Esophagus squamous epithelium (tissue), 5 donors: ENCODE data around the gene C4orf54. TPM values are rescaled to one million over a fixed set of nuclear protein-coding genes. Genes with fewer than 3 reads are reported as not detected.

ENCODE experiments used
- DNase-seq: peaks from one replicate; lab custom pipeline; 2025; lab: John Stamatoyannopoulos, UW
- H3K27ac ChIP-seq, 4 donors: fragments of 200-600 bp; sonication (generic); one replicate each; pipeline ENCODE4 v1.5.1; 2016 to 2019; ENCODE audit warnings: mild to moderate bottlenecking in 1 of 4
- H3K27me3 ChIP-seq, 4 donors: fragments of 200-600 bp; sonication (generic); 1 replicate in 3 of 4; 2 replicates in 1 of 4; pipeline versions ENCODE4 v1.5.1 to v1.6.0; 2017 to 2021; ENCODE audit warnings: antibody characterized with exemption in 1 of 4
- H3K36me3 ChIP-seq, 3 donors: fragments of 200-600 bp; sonication (generic); one replicate each; pipeline ENCODE4 v1.5.1; 2016 to 2019
- H3K4me1 ChIP-seq, 3 donors: fragments of 200-600 bp; sonication (generic); one replicate each; pipeline ENCODE4 v1.5.1; 2017 to 2019
- H3K4me3 ChIP-seq, 4 donors: fragments of 200-600 bp; sonication (generic); 1 replicate in 3 of 4; 2 replicates in 1 of 4; pipeline ENCODE4 v1.5.1; 2016 to 2019; ENCODE audit warnings: mild to moderate bottlenecking in 2 of 4, moderate library complexity in 1 of 4
- H3K9me3 ChIP-seq, 3 donors: fragments of 200-600 bp; sonication (generic); one replicate each; pipeline ENCODE4 v1.5.1; 2016 to 2019
- POLR2A ChIP-seq, 4 donors: fragments of 450-650 bp; IDR thresholded peaks; one replicate each; pipeline ENCODE4 v1.6.1; 2017; ENCODE audit warnings: antibody characterized with exemption in 4 of 4, mild to moderate bottlenecking in 4 of 4, moderate library complexity in 3 of 4
- whole genome bisulfite sequencing, 2 donors: methylation state at CpG; one replicate each; pipeline ENCODE4 v1.1.5; 2018; 5-methylcytosine and 5-hydroxymethylcytosine counted together
- intact Hi-C: fragments of 100-400 bp; cut with DNase I; formaldehyde crosslinking; loops from one replicate; pipeline ENCODE4 v1.15.0; 2022
- total RNA-seq, 4 donors: library from RNA; depleted of rRNA; stranded (reverse); fragments of >200 nt; gene quantifications; one replicate each; pipeline ENCODE4 v1.1.0, GENCODE V29; 2016
- TF ChIP-seq, protein P1 (sequence below), 6 experiments: fragments of 450-650 bp in 4 of 6; fragments of 200-600 bp in 2 of 6; sonication (generic) in 2 of 6; IDR thresholded peaks; one replicate each; pipeline ENCODE4 v1.5.1; 2016 to 2019; ENCODE audit warnings: antibody characterized with exemption in 6 of 6, mild to moderate bottlenecking in 4 of 6, moderate library complexity in 4 of 6
- donor health status: DM: yes; HTN: yes; CAD: no.

The C4orf54 gene
- total RNA-seq, 4 donors from 2014 or later = under 0.01 TPM; not detected in 3

DNA sequence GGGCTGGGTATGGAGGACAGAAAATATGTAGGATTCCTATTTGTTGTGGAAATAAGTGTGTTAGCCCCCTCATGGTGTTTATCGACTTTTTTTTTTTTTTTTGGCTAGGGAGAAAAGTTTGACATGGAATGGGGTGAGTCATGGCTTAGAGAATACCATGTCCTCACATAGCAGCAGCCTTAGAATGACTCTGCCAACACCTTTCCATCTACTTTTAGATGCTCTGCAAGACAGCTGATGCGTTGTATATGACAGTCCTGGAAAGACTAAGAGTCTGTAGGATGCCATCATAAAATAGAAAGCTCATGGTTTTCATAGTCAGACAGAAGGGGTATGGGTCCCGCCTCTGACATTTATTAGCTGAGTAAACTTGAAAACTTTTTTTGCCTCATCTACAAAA, 45.3 kb downstream of the C4orf54 start:
- Histone ChIP-seq H3K4me3 (no peak overlapping the region), H3K27ac (no peak overlapping the region), H3K27me3 (peaks cover 0 to 4% (median 0%) of the 10 kb centered on the region in 4 donors), H3K36me3 (no peaks in the 10 kb centered on the region), H3K4me1 (peaks cover 0 to 9% (median 0%) of the 10 kb centered on the region in 3 donors), H3K9me3 (no peaks in the 10 kb centered on the region)
- intact Hi-C loops = no loop called here
- TF ChIP-seq, protein P1, sequence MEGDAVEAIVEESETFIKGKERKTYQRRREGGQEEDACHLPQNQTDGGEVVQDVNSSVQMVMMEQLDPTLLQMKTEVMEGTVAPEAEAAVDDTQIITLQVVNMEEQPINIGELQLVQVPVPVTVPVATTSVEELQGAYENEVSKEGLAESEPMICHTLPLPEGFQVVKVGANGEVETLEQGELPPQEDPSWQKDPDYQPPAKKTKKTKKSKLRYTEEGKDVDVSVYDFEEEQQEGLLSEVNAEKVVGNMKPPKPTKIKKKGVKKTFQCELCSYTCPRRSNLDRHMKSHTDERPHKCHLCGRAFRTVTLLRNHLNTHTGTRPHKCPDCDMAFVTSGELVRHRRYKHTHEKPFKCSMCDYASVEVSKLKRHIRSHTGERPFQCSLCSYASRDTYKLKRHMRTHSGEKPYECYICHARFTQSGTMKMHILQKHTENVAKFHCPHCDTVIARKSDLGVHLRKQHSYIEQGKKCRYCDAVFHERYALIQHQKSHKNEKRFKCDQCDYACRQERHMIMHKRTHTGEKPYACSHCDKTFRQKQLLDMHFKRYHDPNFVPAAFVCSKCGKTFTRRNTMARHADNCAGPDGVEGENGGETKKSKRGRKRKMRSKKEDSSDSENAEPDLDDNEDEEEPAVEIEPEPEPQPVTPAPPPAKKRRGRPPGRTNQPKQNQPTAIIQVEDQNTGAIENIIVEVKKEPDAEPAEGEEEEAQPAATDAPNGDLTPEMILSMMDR (IDR thresholded peaks at IDR 0.05) = no peak
- no peak for TF ChIP-seq POLR2A (IDR thresholded peaks at IDR 0.05)
- no peak for DNase-seq
- WGBS, 2 donors = 68 to 70% methylated on average over 3 of the region's 3 CpGs

DNA sequence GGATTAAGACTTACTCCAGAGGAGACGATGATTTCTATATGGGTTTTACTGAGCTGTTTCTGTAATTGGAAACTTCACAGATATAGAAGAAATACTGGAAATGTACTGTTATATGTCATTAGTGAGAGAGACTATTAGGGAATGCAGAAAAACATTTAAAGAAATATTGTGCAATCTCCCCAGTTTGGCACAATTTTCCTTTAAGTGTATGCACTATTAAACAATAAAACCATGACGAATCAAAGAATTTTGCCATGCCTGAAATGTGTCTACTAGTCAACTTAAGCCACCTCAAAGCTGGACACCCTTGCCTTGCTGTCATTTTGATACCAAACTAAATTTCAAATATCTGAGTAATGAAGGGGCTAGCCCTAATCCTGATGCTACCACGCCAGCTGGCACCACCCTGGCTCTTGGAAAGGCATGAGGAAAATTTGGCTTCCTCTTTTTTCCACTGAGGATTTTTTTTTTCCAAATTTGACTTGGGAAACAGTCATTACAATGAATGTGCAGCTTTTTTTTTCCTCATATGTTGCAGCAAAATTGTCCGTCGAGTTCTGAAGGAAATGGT, 46.9 kb downstream of the C4orf54 start:
- no peak for DNase-seq
- TF ChIP-seq POLR2A (IDR thresholded peaks at IDR 0.05) = no peak
- TF ChIP-seq, protein P1 (IDR thresholded peaks at IDR 0.05) = no peak
- Histone ChIP-seq H3K4me1 (peaks cover 0 to 5% (median 0%) of the 10 kb centered on the region in 3 donors), H3K27me3 (peaks cover 0 to 4% (median 0%) of the 10 kb centered on the region in 4 donors), H3K4me3 (no peak overlapping the region), H3K36me3 (no peaks in the 10 kb centered on the region), H3K9me3 (no peaks in the 10 kb centered on the region), H3K27ac (peak overlapping the region in 1 of 4 donors; percentile 17)
- 41 to 45% methylated on average over 5 of the region's 5 CpGs for WGBS, 2 donors
- intact Hi-C loops = no loop called here

DNA sequence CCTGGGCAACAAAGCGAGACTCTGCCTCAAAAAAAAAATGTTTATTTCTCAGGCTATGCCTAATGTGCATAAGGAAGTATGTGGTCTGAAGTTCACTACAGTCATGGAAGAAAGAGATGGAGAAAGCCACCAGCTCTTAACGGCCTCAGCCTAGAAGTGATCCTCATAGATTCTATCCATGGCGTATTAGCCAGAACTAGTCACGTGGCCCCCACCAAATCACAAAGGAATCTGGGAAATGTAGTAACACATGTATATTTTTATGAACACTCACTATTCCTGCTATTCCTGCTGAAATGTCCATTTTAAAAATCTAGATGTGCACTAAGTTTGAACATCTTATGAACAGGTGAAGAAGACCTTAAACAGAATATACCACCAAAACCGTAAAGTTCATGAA, 49.2 kb downstream of the C4orf54 start:
- no peak overlapping the region for H3K4me3 ChIP-seq
- no peak for DNase-seq
- intact Hi-C loops = no loop called here
- peaks cover 0 to 5% (median 0%) of the 10 kb centered on the region in 3 donors for H3K4me1 ChIP-seq
- WGBS, 2 donors = 75 to 91% methylated on average over 5 of the region's 5 CpGs
- no peak overlapping the region for H3K27ac ChIP-seq
- H3K36me3 ChIP-seq = no peaks in the 10 kb centered on the region
- TF ChIP-seq, protein P1 (IDR thresholded peaks at IDR 0.05) = no peak
- TF ChIP-seq POLR2A (IDR thresholded peaks at IDR 0.05) = no peak
- H3K27me3 ChIP-seq = peaks cover 0 to 4% (median 0%) of the 10 kb centered on the region in 4 donors
- no peaks in the 10 kb centered on the region for H3K9me3 ChIP-seq

Other genes with a start within 250 kb of the C4orf54 start
- gene ADH7, start 222.5 kb downstream of the C4orf54 start, total RNA-seq = 100 to 1,000 TPM; 173 to 420 (median 318) TPM
- gene C4orf17, start 146.8 kb downstream of the C4orf54 start, total RNA-seq = not detected
- gene TRMT10A, start 93.8 kb downstream of the C4orf54 start, total RNA-seq = 10 to 100 TPM in 1 of 4 donors, 1 to 10 TPM in 3; 2.7 to 12.2 (median 6.3) TPM
- under 1 TPM in 3 of 4 donors, not detected in 1; 0.13 to 0.41 (median 0.19) TPM for gene MTTP, start 83.0 kb downstream of the C4orf54 start, total RNA-seq
- gene DAPP1, start 159.0 kb upstream of the C4orf54 start, total RNA-seq = 10 to 100 TPM; 34.9 to 73.2 (median 40.7) TPM
- gene LAMTOR3, start 236.6 kb upstream of the C4orf54 start, total RNA-seq = 10 to 100 TPM; 36.0 to 61.0 (median 49.9) TPM